Measurements from ENCODE around the gene CASP8AP2. TPM values are rescaled to one million over a fixed set of nuclear protein-coding genes. Genes with fewer than 3 reads are reported as not detected.

The CASP8AP2 gene
- total and polyA plus RNA-seq, 9 of the 15 experiments (the other 6 are each of a cell fraction or from before 2014, with no cell fraction given), result 10.6 to 30.0 (median 19.1) TPM

DNA sequence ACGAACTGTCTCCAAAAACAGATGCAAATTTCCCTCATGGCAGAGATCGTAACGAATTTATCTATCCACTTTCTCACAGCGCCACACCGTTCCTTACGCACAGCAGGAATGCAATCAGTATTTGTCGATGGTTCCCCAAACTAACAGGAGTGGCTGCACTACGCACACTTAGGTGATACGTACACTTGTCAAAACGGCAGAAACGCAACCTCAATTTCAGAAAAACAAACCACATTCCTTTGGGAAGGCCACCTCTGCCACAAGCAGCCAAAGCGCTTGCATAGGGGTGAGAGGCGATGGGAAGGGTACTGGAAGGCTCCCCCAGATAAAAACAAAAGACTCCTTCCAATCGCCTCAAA lies 10.7 kb upstream of the CASP8AP2 start:
- Histone ChIP-seq H3K27ac (ENCODE audit: extremely low read depth, low read depth, low read length) (peak overlapping the region; percentile 93), H4K20me1 (replicated peaks; ENCODE audit: control insufficient read depth, insufficient read depth, low read length) (peaks cover 12% of the 10 kb centered on the region), H2AFZ (ENCODE audit: low read depth, low read length) (peak overlapping the region; percentile 97), H3K4me3 (peak overlapping the region; percentile 94), H3K9me1 (ENCODE audit: control insufficient read depth, insufficient read depth, low read length) (no peaks in the 10 kb centered on the region), H3K27me3 (ENCODE audit: control insufficient read depth in 2 of 2, insufficient read depth in 2 of 2, low read length in 2 of 2) (no peaks in the 10 kb centered on the region), H3K9ac (ENCODE audit: insufficient read depth in 1 of 2, low read depth in 2 of 2, low read length in 2 of 2) (peak overlapping the region; percentile 95 to 97), H3K4me1 (replicated peaks in 1 of 2; ENCODE audit: control insufficient read depth in 2 of 2, insufficient read depth in 2 of 2, low read length in 2 of 2) (peaks cover 12 to 14% of the 10 kb centered on the region in 2 experiments; a peak in 4 of 5 replicates), H3K4me2 (ENCODE audit: insufficient read depth, low read length) (peak overlapping the region; percentile 100), H3K79me2 (ENCODE audit: control insufficient read depth, insufficient read depth, low read length) (peaks cover 69% of the 10 kb centered on the region), H3K9me3 (replicated peaks; ENCODE audit: control insufficient read depth, insufficient read depth, low read depth, low read length) (no peaks in the 10 kb centered on the region), H3K36me3 (ENCODE audit: control insufficient read depth, insufficient read depth, low read length) (peaks cover 30% of the 10 kb centered on the region; the same call in 2 of the 3 replicates)
- peak; percentile 64 for ATAC-seq
- in situ Hi-C loops (cut with MboI) (no loop called here), intact Hi-C loops (cut with micrococcal nuclease) (no loop called here)
- CTCF ChIA-PET (ENCODE audit: low intra/inter-chr PET ratio), result no interaction called here
- WGBS (ENCODE audit: insufficient coverage, low coverage, missing lambda C conversion rate), result under 1% methylated on average over 14 of the region's 14 CpGs
- FAIRE-seq, result peak; percentile 63
- peak in 2 of 4 experiments; percentile 17 to 57 for DNase-seq (ENCODE audit: extremely low read depth in 1 of 4, low spot score in 3 of 4)
- POLR2A ChIA-PET, result interaction anchor here (0.9 to 3.9 kb wide), 5 partner anchors 10 to 33 kb away, joined by 3 to 43 read pairs (median 5); partner anchors contain the start of gene CASP8AP2
- BruUV-seq (replicated peaks), result no TSS peak
- TF ChIP-seq, protein P1, sequence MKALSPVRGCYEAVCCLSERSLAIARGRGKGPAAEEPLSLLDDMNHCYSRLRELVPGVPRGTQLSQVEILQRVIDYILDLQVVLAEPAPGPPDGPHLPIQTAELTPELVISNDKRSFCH (CRISPR knock-in tag; IDR thresholded peaks at IDR 0.05), result no peak
- TF ChIP-seq, protein P1 (tag; IDR thresholded peaks at IDR 0.05), result no peak
- TF ChIP-seq TEAD1 (CRISPR knock-in tag; IDR thresholded peaks at IDR 0.05), result peak in 1 of 2 experiments; percentile 65; a peak in 1 of 4 replicates
- no peak for TF ChIP-seq PHB (CRISPR knock-in tag; IDR thresholded peaks at IDR 0.05)
- TF ChIP-seq, protein P2, sequence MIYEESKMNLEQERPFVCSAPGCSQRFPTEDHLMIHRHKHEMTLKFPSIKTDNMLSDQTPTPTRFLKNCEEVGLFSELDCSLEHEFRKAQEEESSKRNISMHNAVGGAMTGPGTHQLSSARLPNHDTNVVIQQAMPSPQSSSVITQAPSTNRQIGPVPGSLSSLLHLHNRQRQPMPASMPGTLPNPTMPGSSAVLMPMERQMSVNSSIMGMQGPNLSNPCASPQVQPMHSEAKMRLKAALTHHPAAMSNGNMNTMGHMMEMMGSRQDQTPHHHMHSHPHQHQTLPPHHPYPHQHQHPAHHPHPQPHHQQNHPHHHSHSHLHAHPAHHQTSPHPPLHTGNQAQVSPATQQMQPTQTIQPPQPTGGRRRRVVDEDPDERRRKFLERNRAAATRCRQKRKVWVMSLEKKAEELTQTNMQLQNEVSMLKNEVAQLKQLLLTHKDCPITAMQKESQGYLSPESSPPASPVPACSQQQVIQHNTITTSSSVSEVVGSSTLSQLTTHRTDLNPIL (CRISPR knock-in tag; IDR thresholded peaks at IDR 0.05), result no peak
- TF ChIP-seq ZC3H8 (IDR thresholded peaks at IDR 0.05), result no peak
- peak; percentile 44 for TF ChIP-seq TBP (optimal IDR thresholded peaks at IDR 0.05; ENCODE audit: low read depth, low read length)
- no peak for TF ChIP-seq ZNF354B (CRISPR knock-in tag; IDR thresholded peaks at IDR 0.05)
- TF ChIP-seq SP2 (IDR thresholded peaks at IDR 0.05; ENCODE audit: extremely low read depth, low read depth, low read length, poor library complexity, severe bottlenecking), result no peak
- no peak; the same call in 1 of the 2 replicates for TF ChIP-seq FOXJ2 (tag; IDR thresholded peaks at IDR 0.05)
- TF ChIP-seq, protein P3, sequence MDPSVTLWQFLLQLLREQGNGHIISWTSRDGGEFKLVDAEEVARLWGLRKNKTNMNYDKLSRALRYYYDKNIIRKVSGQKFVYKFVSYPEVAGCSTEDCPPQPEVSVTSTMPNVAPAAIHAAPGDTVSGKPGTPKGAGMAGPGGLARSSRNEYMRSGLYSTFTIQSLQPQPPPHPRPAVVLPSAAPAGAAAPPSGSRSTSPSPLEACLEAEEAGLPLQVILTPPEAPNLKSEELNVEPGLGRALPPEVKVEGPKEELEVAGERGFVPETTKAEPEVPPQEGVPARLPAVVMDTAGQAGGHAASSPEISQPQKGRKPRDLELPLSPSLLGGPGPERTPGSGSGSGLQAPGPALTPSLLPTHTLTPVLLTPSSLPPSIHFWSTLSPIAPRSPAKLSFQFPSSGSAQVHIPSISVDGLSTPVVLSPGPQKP (CRISPR knock-in tag; IDR thresholded peaks at IDR 0.05), result no peak
- no peak for TF ChIP-seq THRAP3 (IDR thresholded peaks at IDR 0.05; ENCODE audit: borderline replicate concordance)
- TF ChIP-seq HLTF (IDR thresholded peaks at IDR 0.05), result no peak
- no peak for TF ChIP-seq RBM39 (optimal IDR thresholded peaks at IDR 0.05; ENCODE audit: low read depth, low read length)
- TF ChIP-seq ZNF668 (CRISPR knock-in tag; IDR thresholded peaks at IDR 0.05), result no peak
- no peak for TF ChIP-seq FOSL1 (tag; conservative IDR thresholded peaks at IDR 0.05)
- no peak for TF ChIP-seq TGIF2 (CRISPR knock-in tag; IDR thresholded peaks at IDR 0.05)
- no peak for TF ChIP-seq ZNF436 (CRISPR knock-in tag; IDR thresholded peaks at IDR 0.05)
- TF ChIP-seq, protein P4, sequence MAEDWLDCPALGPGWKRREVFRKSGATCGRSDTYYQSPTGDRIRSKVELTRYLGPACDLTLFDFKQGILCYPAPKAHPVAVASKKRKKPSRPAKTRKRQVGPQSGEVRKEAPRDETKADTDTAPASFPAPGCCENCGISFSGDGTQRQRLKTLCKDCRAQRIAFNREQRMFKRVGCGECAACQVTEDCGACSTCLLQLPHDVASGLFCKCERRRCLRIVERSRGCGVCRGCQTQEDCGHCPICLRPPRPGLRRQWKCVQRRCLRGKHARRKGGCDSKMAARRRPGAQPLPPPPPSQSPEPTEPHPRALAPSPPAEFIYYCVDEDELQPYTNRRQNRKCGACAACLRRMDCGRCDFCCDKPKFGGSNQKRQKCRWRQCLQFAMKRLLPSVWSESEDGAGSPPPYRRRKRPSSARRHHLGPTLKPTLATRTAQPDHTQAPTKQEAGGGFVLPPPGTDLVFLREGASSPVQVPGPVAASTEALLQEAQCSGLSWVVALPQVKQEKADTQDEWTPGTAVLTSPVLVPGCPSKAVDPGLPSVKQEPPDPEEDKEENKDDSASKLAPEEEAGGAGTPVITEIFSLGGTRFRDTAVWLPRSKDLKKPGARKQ (CRISPR knock-in tag; IDR thresholded peaks at IDR 0.05), result no peak
- no peak for TF ChIP-seq NFIX (CRISPR knock-in tag; IDR thresholded peaks at IDR 0.05; ENCODE audit: low read depth)

All from K562 (cell line).